Activated T-helper 17 cell treated with anti-CD3 and anti-CD28 coated beads, Interleukin-2, amount 50 U/mL, for 72 hours (primary cell): ENCODE results near the gene FAM118A. TPM values are rescaled to one million over a fixed set of nuclear protein-coding genes. Genes with fewer than 3 reads are reported as not detected.
"Not testable (repeated sequence)": the region's sequence is repeated elsewhere in the genome, so short reads cannot be mapped to it uniquely, and the experiment has no call there.

Source experiments
- ATAC-seq: fragments of 150-1000 bp; cut with Tn5 transposase; replicated peaks from 2 replicates; pipeline ENCODE4 v1.10.0; 2021; ENCODE audit warnings: mild to moderate bottlenecking, moderate library complexity
- H3K27ac Mint-ChIP-seq: one replicate; pipeline ENCODE4 v1.8.0; 2022; ENCODE audit warnings: mixed read lengths
- H3K27me3 Mint-ChIP-seq: one replicate; pipeline ENCODE4 v1.8.0; 2022; ENCODE audit warnings: mixed read lengths
- H3K36me3 Mint-ChIP-seq: one replicate; pipeline ENCODE4 v1.8.0; 2022; ENCODE audit warnings: low read depth, mild to moderate bottlenecking, mixed read lengths
- H3K4me1 Mint-ChIP-seq: one replicate; pipeline ENCODE4 v1.8.0; 2022; ENCODE audit warnings: mixed read lengths
- H3K4me3 Mint-ChIP-seq: one replicate; pipeline ENCODE4 v1.8.0; 2022; ENCODE audit warnings: mild to moderate bottlenecking, mixed read lengths
- H3K9me3 Mint-ChIP-seq: one replicate; pipeline ENCODE4 v1.8.0; 2022; ENCODE audit warnings: mixed read lengths
- total RNA-seq, 2 donors: library from RNA; stranded (reverse); gene quantifications; one replicate each; pipeline ENCODE4 v1.2.3, GENCODE V29; 2022

The FAM118A gene
- total RNA-seq, result 10 to 100 TPM; 64.3 to 99.4 TPM

GRCh38 chr22:45309422-45310227 is at the start of gene FAM118A:
TSS of gene FAM118A (plus strand) at chr22:45309934. CDS start at chr22:45322380, 12,446 bp downstream.
- ATAC-seq, result peak; percentile 86
- Mint-ChIP-seq H3K9me3 (no peaks in the 10 kb centered on the region), H3K4me3 (peak within 1 kb of the TSS; percentile 93), H3K27me3 (no peaks in the 10 kb centered on the region), H3K27ac (peak within 1 kb of the TSS; percentile 96), H3K36me3 (peaks cover 30% of the 10 kb centered on the region), H3K4me1 (peaks cover 27% of the 10 kb centered on the region)

- not testable (repeated sequence) for H3K4me3 Mint-ChIP-seq, H3K27ac Mint-ChIP-seq, ATAC-seq, H3K9me3 Mint-ChIP-seq, H3K4me1 Mint-ChIP-seq, H3K36me3 Mint-ChIP-seq
- H3K27me3 Mint-ChIP-seq, result peaks cover 10% of the 10 kb centered on the region
Observed at GRCh38 chr22:45260395-45260759, 49.4 kb upstream of the FAM118A start.

- Mint-ChIP-seq H3K9me3 (no peaks in the 10 kb centered on the region), H3K27ac (no peak overlapping the region), H3K4me3 (no peak overlapping the region), H3K27me3 (peaks cover 10% of the 10 kb centered on the region), H3K36me3 (no peaks in the 10 kb centered on the region), H3K4me1 (no peaks in the 10 kb centered on the region)
- no peak for ATAC-seq
Observed at GRCh38 chr22:45261407-45262088, 48.2 kb upstream of the FAM118A start.

GRCh38 chr22:45262195-45262930 is 47.4 kb upstream of the FAM118A start:
- H3K27ac Mint-ChIP-seq, result no peak overlapping the region
- no peaks in the 10 kb centered on the region for H3K36me3 Mint-ChIP-seq
- peaks cover 10% of the 10 kb centered on the region for H3K27me3 Mint-ChIP-seq
- H3K9me3 Mint-ChIP-seq, result no peaks in the 10 kb centered on the region
- no peak overlapping the region for H3K4me3 Mint-ChIP-seq
- no peak for ATAC-seq
- no peaks in the 10 kb centered on the region for H3K4me1 Mint-ChIP-seq

- Mint-ChIP-seq H3K27ac (no peak overlapping the region), H3K9me3 (no peaks in the 10 kb centered on the region), H3K36me3 (no peaks in the 10 kb centered on the region), H3K4me3 (no peak overlapping the region), H3K27me3 (peaks cover 10% of the 10 kb centered on the region), H3K4me1 (no peaks in the 10 kb centered on the region)
- ATAC-seq, result no peak
Observed at GRCh38 chr22:45262931-45263462, 46.7 kb upstream of the FAM118A start.

- Mint-ChIP-seq H3K27ac (no peak overlapping the region), H3K27me3 (peaks cover 10% of the 10 kb centered on the region), H3K36me3 (no peaks in the 10 kb centered on the region), H3K4me3 (no peak overlapping the region), H3K9me3 (no peaks in the 10 kb centered on the region), H3K4me1 (no peaks in the 10 kb centered on the region)
- no peak for ATAC-seq
Observed at GRCh38 chr22:45263463-45264269, 46.1 kb upstream of the FAM118A start.

- no peak for ATAC-seq
- no peak overlapping the region for H3K4me3 Mint-ChIP-seq
- peaks cover 15% of the 10 kb centered on the region for H3K27me3 Mint-ChIP-seq
- peaks cover 4% of the 10 kb centered on the region for H3K4me1 Mint-ChIP-seq
- no peaks in the 10 kb centered on the region for H3K36me3 Mint-ChIP-seq
- H3K9me3 Mint-ChIP-seq, result no peaks in the 10 kb centered on the region
- H3K27ac Mint-ChIP-seq, result no peak overlapping the region
Observed at GRCh38 chr22:45265535-45265934, 44.2 kb upstream of the FAM118A start.

GRCh38 chr22:45268167-45268957 is 41.4 kb upstream of the FAM118A start:
- peaks cover 4% of the 10 kb centered on the region for H3K4me1 Mint-ChIP-seq
- peak; percentile 51 for ATAC-seq
- peak overlapping the region; percentile 72 for H3K4me3 Mint-ChIP-seq
- no peak overlapping the region for H3K27ac Mint-ChIP-seq
- H3K27me3 Mint-ChIP-seq, result peaks cover 12% of the 10 kb centered on the region
- no peaks in the 10 kb centered on the region for H3K9me3 Mint-ChIP-seq
- no peaks in the 10 kb centered on the region for H3K36me3 Mint-ChIP-seq

- H3K27me3 Mint-ChIP-seq, result peaks cover 8% of the 10 kb centered on the region
- H3K9me3 Mint-ChIP-seq, result no peaks in the 10 kb centered on the region
- ATAC-seq, result peak; percentile 94
- H3K4me3 Mint-ChIP-seq, result peak overlapping the region; percentile 72
- H3K4me1 Mint-ChIP-seq, result peaks cover 4% of the 10 kb centered on the region
- H3K36me3 Mint-ChIP-seq, result no peaks in the 10 kb centered on the region
- peak overlapping the region; percentile 86 for H3K27ac Mint-ChIP-seq
Observed at GRCh38 chr22:45268958-45269844, 40.5 kb upstream of the FAM118A start.

- Mint-ChIP-seq H3K9me3 (no peaks in the 10 kb centered on the region), H3K36me3 (no peaks in the 10 kb centered on the region), H3K4me1 (peaks cover 4% of the 10 kb centered on the region), H3K27ac (peak overlapping the region; percentile 86), H3K27me3 (peaks cover 8% of the 10 kb centered on the region), H3K4me3 (peak overlapping the region; percentile 72)
- ATAC-seq, result no peak
Observed at GRCh38 chr22:45270095-45271020, 39.4 kb upstream of the FAM118A start.

GRCh38 chr22:45271667-45272201 is 38.0 kb upstream of the FAM118A start:
- no peaks in the 10 kb centered on the region for H3K36me3 Mint-ChIP-seq
- no peak overlapping the region for H3K27ac Mint-ChIP-seq
- ATAC-seq, result no peak
- H3K4me3 Mint-ChIP-seq, result no peak overlapping the region
- no peaks in the 10 kb centered on the region for H3K9me3 Mint-ChIP-seq
- H3K4me1 Mint-ChIP-seq, result peaks cover 4% of the 10 kb centered on the region
- peaks cover 8% of the 10 kb centered on the region for H3K27me3 Mint-ChIP-seq
